Fibroblast of peridontal ligament (primary cell): ENCODE data around the gene NAV3.

ENCODE experiments used
- DNase-seq: peaks from one replicate; pipeline ENCODE4 v3.0.0-alpha.2; 2010; ENCODE audit errors: extremely low read depth

The NAV3 gene

GRCh38 chr12:77928078-77928477 is 97.4 kb downstream of the NAV3 start:
- no peak for DNase-seq

- no peak for DNase-seq
Observed at GRCh38 chr12:77932216-77932615, 101.5 kb downstream of the NAV3 start.

- no peak for DNase-seq
Observed at GRCh38 chr12:77938301-77938700, 107.6 kb downstream of the NAV3 start.

- DNase-seq: peak; percentile 88
Observed at GRCh38 chr12:77940011-77940423, 109.3 kb downstream of the NAV3 start.

DNA sequence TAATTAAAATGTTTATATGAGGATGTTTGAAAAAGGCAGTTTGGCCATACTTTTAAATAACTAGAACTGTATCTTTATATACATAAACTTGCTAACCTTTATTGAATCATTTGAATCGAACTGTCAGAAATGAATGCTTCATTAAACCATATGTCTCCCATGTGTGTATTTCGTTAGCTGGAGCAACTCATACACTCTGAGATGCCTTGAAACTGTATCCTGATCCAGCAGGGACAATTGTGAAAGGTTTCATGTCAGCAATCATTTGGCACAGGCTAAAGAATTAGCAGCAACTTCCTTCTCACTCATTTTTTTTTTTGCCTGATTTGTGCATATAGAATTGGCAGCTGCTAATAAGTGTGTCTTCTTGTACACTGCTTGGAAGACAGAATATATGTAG is 109.9 kb downstream of the NAV3 start:
- DNase-seq: peak; percentile 77

DNA sequence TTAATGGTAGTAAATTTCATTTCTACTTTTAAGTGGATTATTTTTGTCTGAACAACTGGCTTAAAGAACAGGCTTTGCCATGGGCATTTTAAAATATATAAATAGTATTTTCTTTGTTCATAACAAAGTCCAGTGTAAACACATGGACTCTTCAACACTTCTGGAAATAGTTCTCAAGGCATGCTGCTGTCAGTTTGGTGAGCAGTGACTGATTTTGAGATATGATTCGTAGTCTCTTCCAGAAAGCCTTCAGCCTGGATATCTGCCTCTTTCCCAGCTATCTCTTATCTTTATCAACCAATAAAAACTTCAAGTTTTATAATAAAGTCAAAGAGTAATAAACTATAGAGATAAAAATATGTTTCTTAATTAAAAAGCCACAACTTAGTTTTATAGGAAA is 110.7 kb downstream of the NAV3 start:
- peak; percentile 18 for DNase-seq

DNA sequence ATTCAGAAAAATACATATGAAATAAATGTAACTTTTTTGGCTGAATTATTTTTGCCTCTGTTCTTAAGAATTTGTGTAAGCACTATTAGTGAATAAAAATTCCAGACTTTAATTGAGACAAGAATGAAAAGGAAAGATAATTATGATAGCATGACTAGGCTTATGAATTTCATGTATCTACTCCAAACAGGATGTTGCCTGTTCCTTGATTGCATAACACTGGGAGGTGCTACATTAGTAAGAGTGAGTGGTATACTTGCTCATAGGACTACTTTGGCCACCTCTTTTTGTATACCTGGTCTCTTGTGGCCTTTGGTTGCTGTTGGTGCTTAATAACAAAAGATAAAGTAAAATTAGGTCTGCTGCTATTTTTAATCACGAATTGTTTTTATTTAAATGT is 112.8 kb downstream of the NAV3 start:
- DNase-seq: peak; percentile 81

DNA sequence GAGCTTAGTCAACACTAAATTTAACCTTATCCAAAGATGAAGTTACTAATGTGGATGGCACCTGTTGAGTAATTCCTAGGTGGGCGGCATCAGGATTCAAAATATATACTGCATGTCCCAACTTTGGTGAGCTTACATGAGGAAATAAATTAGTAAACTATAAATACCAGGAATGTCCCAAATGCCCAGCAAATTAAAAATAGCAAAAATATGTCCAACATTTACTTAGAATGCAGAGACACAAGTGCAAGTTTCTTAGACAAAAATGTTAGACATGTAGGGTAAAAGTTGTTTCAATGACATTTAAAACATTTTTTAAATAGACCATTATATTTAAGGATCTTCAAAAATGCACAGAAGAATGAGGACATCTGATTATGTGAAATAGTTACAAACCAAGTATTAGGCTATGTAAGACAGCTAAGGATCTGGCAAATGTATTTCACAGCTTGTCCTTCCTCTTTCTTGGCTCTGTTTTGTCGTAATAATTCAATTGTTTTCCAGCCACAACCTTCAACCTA is 115.9 kb downstream of the NAV3 start:
- DNase-seq: peak; percentile 62

- DNase-seq: peak; percentile 81
Observed at GRCh38 chr12:77947330-77947729, 116.6 kb downstream of the NAV3 start.

DNA sequence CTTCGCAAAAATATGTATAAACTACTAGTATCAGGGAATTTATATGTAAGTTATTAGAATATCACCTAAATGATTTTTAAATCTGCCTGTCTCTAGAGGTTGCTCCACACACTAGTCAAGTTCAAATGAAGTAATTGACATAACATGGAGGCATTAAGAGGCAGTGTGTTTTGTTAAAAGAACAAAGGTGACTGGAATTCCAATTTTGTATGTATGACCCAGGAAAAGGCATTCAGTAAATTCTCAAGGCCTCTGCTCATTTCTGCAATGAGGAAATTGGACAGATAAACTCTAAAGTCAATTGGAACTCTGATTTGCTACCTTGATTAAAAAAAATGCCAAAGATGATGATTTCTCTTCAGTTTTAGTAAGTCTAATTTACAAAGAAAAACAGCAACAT is 117.1 kb downstream of the NAV3 start:
- no peak for DNase-seq

DNA sequence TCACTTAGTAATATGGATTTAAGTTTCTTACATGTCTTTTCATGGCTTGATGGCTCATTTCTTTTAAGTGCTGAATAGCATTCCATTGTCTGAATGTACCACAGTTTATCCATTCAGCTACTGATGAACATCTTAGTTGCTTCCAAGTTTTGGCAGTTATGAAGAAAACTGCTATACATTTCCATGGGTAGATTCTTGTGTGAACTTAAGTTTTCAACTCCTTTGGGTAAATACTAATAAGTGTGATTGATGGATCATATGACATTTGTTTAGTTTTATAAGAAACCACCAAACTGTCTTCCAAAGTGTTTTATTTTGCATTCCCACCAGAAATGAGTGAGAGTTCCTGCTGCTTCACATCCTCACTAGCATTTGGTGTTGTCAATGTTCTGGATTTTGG is 119.2 kb downstream of the NAV3 start:
- no peak for DNase-seq

DNA sequence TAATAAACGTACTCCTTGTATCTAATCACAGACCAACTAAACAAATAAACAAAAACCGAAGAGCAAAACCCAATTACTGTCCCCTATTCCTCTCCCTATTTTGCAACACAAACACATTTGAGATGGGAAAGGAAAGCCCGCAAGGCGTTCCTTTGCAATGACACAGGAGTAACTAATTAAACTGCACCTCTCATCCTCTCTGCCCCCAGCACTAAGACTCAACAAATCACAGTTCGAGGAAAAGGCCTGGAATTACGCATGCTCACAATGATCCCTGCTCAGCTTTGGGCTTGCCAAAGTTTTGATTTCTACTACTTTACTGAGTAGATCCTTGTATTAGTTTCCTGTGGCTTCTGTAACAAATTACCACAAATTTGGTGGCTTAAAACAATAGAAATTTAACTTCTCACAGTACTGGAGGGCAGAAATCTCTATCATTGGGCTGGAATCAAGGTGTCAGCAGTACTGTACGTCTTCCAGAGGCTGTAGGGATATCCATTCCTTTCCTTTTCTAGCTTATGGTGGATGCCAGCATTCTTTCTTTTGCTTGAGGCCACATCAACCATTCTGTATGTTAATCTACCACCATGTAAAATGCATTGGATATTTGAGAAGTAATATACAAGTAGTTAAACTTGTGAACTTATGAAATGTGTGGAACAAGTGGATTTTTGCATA is 123.0 kb downstream of the NAV3 start:
- no peak for DNase-seq

DNA sequence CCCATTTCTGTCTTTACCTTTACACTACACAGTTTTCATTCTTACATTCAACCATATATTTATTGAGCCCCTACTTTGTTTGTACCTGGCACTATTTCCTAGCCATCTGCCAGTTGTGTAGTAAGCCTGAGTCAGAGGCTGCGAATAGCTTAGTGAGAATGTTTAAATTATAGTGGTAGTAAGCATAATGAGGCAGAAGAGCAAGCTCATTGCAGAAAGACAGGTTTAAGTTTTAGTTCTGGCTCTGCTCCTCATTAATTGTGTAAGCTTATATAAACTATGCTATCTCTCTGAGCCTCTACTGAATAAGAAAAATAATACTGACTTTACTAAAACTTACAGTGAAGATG is 123.5 kb downstream of the NAV3 start:
- DNase-seq: peak; percentile 52

DNA sequence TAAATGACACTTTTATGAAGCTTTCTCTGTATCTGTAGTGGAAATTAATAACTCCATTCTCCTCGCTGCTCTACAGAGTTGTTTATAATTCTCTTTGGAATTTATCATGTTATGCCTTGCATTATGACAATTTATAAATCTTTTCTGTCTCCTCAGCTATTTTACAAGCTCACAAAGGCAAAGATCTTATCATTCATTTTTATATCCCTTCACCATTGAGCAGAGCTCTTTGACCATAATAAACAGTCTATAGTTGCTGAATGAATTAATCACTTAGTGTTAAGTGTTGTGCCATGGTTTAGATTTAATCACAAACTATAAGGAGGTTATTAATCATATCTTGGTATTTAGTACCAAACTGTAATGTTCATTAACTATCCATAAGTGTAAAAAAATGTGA is 126.4 kb downstream of the NAV3 start:
- no peak for DNase-seq

- DNase-seq: no peak
Observed at GRCh38 chr12:77963576-77964178, 133.0 kb downstream of the NAV3 start.

DNA sequence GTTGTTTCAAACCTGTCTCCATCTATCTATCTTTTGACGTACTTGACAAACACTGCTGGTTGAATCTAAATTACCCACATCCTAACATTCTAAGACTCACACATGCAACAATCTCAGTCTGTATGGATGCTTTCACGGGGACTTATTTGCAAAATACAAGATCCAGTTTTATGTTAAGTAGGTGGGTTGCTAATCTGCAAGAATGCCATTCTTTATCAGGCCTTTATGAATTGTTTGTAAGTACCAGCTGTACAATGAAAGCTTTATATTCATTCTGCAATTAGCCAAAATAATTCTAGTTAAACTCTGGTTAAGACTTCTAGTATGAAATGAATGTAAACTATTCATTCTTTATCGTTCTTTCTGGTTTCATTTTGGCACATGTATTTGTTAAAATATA is 135.1 kb downstream of the NAV3 start:
- DNase-seq: peak; percentile 43

DNA sequence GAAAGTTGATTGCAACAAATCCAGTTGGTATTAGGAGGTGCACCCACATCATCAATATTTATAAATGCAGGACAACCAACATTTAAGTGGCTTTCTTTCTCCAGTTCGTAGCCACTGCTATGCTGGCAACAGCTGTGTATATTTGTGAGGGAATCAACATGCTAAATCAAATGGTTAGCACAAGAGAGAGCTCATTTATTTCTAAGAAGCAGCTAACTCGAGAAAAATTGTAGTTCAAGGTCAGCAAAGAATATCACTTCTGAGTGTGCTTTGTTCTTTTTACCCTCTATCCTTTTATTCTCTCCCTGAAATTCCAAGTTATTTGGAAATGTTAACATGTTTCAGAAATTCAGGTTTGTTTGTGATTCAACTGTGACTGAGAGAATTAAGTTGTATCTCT is 137.3 kb downstream of the NAV3 start:
- DNase-seq: no peak

GRCh38 chr12:77968571-77968970 is 137.9 kb downstream of the NAV3 start:
- no peak for DNase-seq

DNA sequence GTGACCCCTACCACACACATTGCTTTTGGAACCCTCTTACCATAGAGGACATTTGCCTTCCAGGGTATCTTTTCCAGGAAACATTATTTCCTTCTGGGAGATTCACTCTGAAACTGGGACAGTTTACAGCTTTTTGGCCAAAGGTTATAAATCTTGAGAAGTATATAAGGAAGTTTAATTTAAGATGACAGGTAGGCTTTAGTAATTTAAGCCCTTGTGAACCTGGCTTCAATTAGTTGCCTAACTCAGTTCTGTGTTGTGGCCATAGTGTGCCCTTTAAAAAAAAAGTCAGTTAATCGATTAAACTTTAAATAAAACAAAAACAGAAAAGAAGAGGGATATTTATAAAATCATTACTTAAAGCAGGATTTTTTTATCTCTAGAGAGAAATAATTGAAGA is 142.9 kb downstream of the NAV3 start:
- peak; percentile 30 for DNase-seq

GRCh38 chr12:77974645-77975044 is 144.0 kb downstream of the NAV3 start:
- no peak for DNase-seq

DNA sequence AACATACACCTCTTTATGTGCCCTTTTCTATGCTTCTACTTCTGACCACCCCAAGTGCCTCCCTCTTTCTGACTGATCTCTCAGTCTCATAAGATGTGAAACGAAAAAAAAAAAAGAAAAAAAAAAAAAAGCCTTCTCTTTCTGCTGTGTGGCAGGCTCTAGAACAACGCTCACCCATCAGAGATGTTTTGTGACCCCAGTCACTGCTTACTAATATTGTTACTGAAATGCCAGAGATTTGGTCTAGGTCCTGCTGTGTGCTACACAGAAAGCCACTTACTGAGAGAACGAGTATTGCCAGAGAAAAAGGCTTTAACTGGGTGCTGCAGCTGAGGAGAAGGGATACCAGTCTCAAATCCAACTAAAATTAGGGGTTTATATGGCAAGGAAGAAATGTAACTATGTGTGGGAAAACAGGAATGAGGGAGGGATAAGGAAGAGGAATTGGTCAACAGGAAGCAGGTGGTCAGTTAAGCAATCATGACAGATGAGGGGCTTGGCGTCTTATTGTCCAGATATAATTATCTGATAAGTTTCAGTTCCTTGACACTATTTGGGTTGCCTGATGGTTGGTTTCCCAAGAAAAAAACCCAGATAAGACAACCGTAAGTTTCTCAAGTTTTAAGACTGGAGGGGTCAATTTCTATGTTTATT is 149.0 kb downstream of the NAV3 start:
- DNase-seq: no peak

DNA sequence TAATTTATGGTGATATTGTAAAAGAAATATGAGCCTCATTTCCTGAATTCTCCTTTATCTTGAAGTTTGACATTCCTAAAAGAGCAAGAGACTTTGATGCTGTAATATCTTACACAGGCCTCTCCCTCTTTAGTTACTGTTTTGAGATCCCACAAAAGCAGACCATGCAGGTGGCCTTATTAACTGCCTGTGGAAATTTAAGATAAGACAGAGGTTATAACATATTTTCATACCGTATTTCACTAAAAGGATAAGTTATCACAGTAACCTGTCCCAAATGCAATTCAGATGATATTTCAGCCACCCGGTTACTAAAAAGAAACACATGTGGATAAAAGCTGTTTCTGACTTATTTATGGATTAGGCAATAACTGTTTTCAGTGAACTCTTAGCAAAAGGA is 150.1 kb downstream of the NAV3 start:
- peak; percentile 53 for DNase-seq

GRCh38 chr12:77983859-77984258 is 153.2 kb downstream of the NAV3 start:
- DNase-seq: no peak
